Activated CD4-positive, alpha-beta T cell treated with anti-CD3 and anti-CD28 coated beads, Interleukin-2, Interleukin-4, amounts not matched to agents 100 ng/mL and 50 ng/mL, durations not matched to agents 16 hours and 8 hours (primary cell): ENCODE data around the gene KAT2A.

Experiments
- DNase-seq: peaks from one replicate; pipeline ENCODE4 v3.0.0-alpha.2; 2020; ENCODE audit warnings: low spot score

The KAT2A gene

DNA sequence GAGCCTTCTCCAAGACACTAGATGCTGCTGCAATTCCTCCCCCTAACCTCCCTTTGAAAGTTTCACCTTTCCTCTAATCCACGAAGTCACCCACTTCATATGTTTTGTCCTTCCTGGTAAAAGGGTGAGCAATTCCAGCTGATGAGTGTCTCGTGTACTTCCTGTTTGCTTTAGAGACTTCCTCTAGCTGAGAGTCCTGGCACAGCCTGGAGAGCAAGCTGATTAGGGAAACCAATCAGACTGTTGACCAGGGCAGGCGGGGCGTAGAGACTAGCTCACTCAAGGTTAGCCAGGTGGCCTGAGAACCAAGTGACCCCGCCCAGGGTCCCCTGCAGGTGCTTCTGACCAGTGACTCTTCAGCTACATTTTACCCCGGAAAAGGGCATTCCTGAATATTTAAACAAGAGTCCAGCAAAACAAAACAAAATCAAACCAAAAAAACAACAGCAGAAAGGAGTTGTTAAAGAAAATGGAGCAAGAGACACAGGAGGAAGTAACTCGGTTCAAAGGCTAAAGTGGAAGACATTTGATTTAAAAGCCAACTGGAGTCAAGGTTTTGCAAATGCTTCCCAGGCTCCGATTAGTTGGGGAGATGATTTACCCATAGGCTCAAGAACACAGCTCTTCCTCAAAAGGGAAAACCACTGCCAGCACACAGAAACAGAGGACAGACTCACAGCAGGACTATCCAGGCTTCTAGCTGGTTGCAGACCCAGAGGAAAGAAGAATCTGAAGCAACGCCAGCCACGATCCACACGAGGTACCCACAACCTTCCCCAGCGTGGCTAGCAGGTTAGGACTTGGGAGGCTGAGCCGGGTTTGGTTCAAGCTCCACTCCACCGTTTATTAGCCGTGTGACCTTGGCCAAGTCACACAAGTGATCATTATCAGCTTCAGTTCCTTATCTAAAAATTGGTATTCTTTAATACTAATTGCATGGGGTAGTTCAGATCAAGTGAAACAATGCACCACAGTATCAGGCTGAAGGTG is 14.8 kb upstream of the KAT2A start:
- DNase-seq, result no peak

DNA sequence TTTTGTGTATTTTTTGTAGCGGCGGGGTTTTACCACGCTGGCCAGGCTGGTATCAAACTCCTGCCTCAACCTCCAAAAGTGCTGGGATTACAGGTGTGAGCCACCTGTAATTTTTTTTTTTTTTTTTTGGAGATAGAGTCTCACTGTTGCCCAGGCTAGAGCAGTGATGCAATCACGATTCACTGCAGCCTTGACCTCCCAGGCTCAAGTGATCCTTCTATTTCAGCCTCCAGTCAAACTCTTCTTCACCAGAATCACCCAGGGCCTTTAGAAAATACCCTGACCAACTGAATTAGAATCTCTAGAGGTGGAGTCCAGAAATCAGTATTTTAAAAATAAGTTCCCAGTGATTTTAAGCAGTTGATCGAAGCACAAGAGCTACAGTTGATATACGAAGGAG is 14.0 kb upstream of the KAT2A start:
- no peak for DNase-seq

DNA sequence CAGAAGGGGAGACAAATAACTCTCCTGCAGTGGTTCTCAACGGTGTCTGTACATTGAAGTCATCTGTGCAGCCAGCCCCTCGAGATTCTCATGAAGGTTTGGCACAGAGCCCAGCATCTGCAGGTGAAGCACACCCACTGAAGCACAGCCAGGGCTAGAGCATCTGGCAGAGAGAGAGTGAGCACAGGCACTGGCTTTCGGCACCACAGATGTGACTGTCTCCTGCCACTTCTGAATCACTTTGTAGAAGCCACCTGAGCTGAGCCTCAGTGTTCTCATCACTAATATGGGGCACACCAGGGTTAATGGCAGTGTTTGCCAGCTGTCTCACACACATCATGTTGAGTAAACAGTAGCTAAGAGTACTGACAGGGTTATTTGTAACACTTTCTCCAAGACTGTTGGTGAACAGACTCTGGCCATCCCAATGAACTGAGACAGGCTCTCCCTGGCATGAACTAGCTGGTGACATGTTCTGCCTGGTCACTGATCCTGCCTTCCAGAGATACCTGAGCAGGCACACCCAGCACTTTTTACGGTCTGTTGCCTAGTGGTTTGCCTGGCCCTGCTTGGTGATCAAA is 12.4 kb upstream of the KAT2A start:
- DNase-seq, result no peak

DNA sequence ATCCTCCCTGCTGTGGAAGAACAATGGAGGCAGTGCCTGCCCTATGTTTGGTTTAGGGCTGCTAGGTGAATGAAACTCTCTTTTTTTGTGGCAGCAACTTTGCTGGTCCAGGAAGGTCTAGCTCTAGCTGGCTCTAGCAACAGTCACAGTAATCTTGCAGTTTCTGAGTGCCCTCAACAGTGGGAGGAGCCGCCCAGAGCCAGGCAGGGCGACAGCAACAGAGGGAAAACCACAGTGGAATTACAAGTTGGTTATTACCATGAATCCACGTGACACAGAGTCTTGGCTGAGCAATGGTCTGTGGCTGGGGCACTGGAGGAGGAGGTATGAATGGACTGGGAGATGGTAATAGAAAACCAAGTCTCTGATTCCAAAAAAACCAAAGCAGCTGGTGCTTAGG is 11.8 kb upstream of the KAT2A start:
- peak; percentile 50 for DNase-seq

DNA sequence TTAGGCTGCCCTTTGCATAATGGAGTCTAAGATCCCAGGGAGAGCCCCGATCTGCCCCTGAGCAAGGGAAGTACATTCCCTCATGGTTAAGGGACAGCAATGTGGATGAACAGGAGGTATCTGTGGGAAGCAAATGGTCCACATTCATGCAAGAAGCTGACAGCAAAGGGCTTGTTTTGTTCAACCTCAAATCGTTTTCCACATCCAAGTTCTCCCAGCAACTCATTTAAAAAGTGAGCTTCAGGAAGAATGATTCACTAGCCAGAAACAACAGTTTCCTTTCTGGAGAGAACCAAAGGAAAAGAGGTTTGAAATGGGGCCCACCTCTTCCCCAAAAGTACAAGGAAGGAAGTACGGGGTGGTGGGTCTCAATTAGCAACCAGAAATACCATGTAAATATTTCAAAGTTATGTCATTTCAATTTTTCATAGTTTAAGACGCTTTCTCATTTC is 10.8 kb upstream of the KAT2A start:
- DNase-seq, result no peak

DNA sequence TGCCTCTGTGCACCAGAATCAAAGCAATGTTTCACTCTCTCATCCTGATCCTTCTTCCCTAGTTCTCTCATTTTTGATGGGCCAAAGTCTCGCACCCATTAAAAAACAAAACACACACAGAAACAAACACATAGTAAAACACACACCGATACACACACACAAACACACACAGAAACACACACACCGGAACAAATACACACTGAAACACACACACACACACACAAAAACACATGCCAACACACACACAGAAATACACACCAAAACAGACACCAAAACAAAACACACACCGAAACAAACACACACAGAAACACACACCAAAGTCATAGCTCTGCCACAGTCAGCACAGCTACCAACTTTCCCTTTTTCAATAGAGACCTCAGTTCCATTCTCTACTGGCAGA is 10.1 kb upstream of the KAT2A start:
- DNase-seq, result no peak

DNA sequence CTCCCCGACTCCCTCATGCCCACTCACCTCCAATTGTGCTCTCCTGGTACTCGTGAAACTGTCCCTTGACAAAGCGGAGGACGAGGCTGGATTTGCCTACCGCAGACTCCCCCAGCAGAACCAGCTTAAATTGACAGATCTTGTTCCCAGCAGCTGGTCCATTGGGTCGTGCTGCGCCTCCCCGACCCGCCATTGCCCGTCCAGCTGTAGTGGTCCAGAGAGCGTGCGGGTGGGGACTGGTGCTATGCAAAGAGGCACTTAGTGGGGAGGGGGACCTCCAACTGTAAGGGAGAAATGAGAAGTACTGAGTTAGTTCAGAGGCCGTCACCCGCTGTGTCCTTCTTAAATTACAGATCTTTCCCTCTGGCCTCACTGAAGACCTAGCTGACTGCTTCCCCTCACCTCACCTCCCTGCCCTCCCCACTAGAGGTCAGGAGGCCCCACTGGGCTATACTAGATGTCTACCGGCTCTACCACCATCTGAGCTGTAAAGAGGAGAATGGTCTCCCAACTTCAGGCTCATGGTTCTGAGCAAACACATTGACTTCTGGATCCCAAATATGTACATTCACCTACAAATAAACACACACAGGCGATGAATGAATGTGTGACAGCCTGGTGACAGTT is 9.3 kb upstream of the KAT2A start:
- no peak for DNase-seq

DNA sequence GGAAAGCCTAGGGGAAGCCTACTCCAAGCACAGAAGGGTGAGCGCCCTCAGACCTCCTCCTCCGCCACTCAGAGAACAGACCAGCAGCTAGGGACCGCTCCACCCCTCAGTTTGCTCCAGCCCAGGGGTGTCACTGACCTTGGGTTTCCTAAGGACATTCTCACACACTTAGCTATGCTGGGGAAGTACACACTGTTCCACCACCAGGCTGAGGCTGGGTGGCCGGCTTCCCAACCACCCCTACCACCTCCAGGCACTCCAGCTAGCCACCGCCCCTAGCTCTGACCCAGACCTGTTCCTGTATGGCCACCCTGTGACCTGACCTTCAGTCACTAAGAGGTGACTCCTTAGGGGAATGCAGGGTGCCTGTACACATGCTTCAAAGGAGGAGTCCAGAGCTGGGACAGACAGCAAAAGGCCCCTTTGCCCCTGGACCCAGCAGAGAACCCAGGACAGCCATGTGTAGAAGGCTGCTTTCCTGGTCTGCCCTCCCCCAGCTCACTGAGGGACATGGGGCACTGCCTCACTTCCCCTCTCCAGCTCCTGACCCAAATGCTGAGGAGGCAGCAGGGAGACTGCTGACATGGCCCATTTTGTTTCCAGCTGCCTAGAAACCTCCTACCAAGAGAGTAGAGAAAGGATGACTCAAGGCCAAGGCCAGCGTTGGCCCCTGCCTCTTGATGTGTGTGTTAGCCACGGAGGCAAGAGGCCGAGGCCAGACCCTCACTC is 8.1 kb upstream of the KAT2A start:
- no peak for DNase-seq

DNA sequence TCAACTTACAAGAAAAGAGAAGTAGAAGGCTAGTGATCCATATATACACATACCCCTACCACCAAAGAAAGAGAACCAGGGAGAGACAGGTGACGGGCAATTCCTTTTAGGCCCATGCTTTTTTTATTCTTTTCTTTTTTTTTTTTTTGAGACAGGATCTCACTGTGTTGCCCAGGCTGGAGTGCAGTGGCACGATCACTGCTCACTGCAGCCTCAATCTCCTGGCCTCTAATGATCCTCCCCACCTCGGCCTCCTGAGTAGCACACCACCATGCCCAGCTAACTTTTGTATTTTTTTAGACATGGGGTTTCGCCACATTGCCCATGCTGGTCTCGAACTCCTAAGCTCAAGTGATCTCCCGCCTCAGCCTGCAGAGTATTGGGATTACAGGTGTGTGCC is 6.2 kb upstream of the KAT2A start:
- no peak for DNase-seq

DNA sequence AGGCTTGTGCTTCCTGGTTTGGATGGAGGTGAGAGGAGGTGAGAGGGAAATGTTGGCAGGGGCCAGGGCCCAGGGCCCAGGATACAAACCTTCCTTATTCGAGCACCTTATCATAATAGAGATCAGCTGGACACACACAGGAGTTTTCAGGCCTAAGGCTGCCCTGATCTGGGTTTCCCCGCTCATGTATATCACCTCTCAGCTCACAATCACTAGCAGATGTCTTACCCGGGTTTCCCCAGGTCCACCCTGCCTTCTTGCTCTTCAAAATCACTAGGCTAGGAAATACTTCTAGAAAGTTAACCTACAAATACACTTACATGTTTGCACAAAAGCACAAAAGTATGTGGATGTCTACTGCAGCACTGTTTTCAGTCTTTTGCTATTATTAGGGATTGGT is 5.7 kb upstream of the KAT2A start:
- DNase-seq, result no peak

DNA sequence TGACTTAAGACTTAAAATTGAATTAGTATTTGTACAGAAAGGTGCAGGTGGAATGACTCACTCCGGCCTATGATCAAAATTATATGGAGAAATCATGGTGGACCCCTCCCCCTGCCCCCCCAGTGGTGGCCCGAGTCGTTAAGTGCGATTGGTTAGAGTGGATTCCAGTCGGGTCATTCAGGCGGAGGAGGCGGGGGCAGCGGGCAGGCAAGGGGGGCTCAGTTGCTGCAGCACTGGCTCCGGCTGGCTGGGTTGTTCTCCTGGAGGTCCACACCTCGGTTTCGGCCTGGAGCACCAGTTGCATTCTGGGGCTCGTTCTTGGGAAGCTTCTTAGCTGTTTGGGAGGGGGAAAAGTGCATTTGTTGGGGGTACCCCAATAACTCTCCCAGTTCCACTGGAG is 4.4 kb upstream of the KAT2A start:
- no peak for DNase-seq

DNA sequence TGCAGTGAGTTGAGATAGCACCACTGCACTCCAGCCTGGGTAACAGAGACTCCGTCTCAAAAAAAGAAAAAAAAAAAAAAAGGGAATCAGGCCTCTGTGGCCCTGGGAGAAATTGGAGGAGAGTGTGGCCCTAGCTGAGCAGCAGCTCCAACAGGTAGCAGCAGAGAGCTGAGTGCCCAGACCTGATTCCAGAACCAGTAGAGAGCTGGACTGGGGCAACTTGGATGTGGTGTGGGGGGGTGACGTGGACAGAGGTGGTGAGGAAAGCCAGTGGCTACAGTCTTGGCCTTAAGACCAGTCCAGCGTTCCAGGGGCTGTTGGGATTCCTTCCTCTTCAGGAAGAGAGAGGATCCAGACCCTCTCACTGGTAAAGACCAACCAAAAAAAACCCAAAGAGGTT is 3.1 kb upstream of the KAT2A start:
- no peak for DNase-seq

DNA sequence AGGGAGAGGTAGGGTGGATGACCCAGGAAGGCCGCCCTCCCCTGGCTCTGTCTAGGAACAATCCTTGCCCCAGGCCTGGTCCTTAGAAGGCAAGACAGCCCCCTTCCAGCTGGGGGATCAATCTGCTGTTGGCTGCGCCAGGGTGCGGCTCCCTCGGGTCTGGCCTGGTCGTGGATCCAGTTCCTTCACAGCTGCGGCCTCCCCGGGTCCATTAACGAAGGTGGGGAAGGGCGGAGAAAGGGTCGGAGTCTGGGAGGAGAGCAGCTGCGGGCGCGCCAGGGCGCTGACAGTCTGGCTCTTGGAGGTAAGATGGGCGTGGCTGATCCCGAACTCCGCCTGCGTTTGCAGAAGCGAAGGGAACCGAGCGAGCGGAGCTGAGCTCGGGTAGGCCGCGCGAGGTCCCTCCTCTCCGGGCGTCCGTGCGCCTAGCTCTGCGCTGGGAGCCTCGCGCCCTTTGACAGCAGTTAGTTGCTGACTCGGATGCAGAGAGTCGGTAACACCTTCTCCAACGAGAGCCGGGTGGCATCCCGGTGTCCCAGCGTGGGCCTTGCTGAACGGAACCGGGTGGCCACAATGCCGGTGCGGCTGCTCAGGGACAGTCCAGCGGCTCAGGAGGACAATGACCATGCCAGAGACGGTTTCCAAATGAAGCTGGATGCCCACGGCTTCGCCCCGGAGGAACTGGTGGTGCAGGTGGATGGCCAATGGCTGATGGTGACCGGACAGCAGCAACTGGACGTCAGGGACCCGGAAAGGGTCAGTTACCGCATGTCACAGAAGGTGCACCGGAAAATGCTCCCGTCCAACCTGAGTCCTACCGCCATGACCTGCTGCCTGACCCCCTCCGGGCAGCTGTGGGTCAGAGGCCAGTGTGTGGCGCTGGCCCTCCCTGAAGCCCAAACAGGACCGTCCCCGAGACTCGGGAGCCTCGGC is 1.5 kb upstream of the KAT2A start, which contains the start of gene HSPB9:
HSPB9 (plus strand) TSS at position 434 of the 933 bp plus-strand sequence; CDS start at position 481, 47 bp downstream.
- no peak for DNase-seq

DNA sequence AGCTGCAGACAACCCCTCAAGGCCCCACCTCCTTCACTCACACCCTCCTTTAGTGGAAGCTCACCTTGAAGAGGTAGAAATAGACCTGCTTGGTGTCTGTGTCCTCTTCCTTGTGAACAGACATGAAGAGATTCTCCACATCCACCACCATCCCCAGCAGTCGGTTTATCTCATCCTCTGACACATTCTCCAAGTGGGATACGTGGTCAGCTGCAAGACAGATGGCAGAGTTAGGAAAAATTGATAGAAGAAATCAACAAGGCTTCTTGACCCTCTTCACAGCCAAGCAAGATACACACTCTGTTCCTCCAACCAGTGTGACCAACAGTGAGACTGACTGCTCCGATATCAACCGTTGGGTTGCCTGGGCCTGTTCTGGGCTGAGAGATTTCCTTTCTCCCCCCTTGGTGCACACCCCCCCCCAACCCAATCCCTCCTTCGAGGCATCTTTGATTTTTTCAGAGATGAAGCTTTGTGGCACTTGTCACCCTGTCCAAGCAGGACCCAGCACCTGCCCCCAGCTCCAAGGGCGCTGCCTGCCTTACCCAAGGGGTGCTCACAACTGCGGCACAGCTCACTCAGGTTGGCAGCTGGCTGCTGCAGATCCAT is 902 bp downstream of the KAT2A start:
- no peak for DNase-seq

DNA sequence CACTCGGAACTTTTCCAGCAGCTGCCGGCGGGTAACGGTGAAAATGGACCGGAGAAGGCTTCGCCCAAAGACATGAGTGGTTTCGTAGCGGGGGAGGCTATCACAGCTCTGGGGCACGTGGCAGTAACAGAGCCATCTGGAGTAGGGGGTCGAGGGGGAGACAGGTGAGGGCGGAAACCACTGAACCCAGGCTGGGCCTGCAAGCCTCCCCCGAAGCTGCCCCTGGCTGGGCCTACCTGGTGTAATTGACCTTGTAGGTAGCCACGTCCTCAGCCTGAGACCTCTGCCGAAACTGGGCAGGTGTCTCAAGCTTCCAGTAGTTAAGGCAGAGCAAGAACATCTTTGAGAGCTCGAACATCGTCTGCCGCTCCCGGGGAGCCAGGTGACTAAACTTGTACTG is 1.9 kb downstream of the KAT2A start:
- no peak for DNase-seq

DNA sequence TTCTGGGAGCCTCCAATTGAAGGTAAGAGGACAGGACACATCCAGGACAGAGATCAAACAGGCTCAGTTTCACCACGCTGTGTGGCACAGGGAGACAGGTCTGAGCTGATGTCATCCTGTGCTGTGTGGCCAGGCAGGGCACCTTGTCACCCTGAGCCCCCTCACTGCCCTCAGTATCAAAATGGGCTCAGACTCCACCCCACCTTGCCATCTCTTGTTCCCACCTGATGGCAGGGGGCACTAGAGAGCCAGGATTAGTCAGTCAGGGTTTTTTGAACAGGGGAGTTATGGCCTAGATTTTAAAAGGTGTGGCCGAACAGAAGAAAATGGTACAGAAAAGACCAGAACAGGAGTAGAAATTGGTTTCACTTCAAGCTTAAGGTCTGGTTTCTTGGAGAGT is 2.6 kb downstream of the KAT2A start:
- DNase-seq, result peak; percentile 51

DNA sequence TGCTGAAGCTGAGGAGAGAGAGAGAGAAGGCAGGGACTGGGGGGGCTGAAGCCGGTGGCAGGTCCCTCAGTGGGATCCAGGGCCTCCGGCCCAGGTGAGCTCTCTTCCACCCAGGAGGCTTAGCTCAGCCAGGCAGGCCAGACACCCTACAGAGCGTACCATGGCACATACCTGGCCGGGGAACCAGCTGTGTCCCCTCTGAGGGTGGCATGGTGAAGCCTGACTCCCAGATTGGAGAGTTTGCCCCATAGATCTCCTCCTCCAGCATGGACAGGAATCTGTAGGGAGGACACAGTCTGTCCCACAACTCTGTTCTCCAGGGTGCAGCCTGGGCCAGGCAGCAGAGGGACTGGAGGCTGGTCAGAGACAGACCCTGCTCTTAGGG is 3.0 kb downstream of the KAT2A start:
- no peak for DNase-seq

DNA sequence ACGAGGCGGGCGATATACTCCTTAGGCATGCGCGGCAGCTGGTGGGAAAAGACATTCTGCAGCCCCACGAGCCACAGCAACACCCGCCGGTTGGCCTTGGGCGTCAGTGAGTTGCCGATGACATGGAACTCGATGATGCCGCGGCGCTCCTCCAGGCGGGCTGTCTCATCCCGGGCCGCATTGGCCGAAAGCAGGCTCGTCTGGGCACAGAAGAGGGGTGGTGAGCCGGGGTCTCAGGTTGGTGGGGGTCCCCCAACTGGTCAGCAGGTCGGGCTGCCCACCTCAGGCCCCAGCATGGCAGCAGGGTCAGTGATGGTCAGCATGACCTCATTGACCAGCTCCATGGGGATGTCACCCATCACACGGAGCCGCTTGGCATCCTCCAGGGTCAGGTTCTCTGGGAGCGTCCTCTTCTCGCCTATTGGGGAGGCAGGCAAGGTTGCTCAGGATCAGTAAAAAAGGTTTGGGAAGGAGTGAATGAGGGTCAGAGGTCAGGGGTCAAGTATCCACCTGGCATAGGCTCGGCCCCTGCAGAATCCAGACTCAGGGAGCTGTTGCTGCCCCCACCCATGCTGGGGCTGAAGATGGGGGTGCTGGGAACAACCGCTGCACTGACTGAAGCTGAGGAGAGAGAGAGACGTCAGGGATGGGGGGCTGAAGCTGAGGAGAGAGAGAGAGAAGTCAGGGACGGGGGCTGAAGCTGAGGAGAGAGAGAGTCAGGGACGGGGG is 3.6 kb downstream of the KAT2A start:
- DNase-seq, result no peak

DNA sequence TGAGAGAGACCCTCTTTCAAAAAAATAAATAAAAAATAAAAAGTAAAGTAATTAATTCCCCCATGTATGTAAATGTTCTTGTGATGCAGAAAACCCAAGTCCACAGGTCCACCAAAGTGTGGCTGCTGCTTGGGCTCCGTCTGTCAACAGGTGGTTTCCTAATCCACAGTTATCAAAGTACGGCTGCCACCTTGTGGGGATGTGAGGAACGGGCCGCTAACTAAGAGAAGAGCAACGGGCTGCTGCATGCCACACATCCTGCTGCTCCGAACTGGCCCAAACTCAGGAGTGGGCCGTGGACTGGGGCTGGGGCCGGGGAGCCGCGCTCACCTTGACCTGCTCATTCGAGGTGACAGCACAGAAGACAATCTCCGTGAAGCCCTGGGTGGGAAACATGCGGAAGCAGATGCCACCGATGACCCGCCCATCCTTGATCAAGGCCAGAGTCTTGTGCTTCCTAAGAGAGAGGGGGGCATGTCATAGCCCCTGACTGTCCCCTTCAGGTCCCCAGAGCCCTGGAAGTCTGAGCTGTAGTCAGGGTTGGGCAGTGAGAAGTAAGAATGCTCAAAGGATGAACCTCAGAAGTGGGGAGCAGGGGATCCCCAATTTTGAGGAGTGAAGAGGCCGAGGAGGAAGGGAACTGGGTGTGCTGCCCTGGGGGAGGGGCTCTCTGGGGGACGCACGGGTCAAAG is 4.3 kb downstream of the KAT2A start:
- peak; percentile 84 for DNase-seq
